ENCODE data around the gene TCEAL5. TPM values are rescaled to one million over a fixed set of nuclear protein-coding genes. Genes with fewer than 3 reads are reported as not detected.
"Not testable (repeated sequence)": the region's sequence is repeated elsewhere in the genome, so short reads cannot be mapped to it uniquely, and the experiment has no call there.

TCEAL5 gene
- polyA plus RNA-seq (2013, experiment 1 of 2; ENCODE audit: insufficient read length): not detected
- polyA plus RNA-seq (2013, experiment 2 of 2; ENCODE audit: insufficient read length): not detected

GRCh38 chrX:103276581-103277002 lies at the start of gene TCEAL5:
Gene TCEAL5 (minus strand): TSS chrX:103276750. CDS start chrX:103274563, 2,187 bp downstream.
- DNase-seq: no peak

DNA sequence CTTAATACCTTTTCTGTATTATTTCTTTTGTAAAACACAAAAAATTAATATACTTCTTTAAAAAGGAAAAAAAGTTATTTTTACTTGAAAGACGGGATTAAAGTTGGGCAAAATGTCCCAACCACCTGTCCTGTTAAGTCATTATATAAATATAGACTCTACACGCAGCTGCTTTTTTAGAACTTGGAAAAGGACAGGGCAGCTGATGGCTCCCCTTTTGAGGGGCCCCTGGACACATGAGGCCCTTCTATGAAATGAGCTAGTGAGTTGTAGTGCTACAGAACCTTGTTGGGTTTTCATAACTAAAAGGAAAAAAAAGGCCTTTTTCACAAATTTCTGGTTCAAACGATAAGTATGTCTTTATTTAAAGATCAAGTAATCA lies 34.8 kb upstream of the TCEAL5 start:
- no peak for DNase-seq

GRCh38 chrX:103310555-103311398 lies 34.2 kb upstream of the TCEAL5 start, which contains the start of gene BEX2:
Gene BEX2 (minus strand): TSS chrX:103310990. CDS start chrX:103309976, 1,014 bp downstream.
- peak; percentile 1 for DNase-seq

- DNase-seq: no peak
Measured at GRCh38 chrX:103309860-103310554, 33.5 kb upstream of the TCEAL5 start.

- DNase-seq: not testable (repeated sequence)
Measured at GRCh38 chrX:103305666-103306065, 29.1 kb upstream of the TCEAL5 start.

- no peak for DNase-seq
Measured at GRCh38 chrX:103304705-103305104, 28.2 kb upstream of the TCEAL5 start.

DNA sequence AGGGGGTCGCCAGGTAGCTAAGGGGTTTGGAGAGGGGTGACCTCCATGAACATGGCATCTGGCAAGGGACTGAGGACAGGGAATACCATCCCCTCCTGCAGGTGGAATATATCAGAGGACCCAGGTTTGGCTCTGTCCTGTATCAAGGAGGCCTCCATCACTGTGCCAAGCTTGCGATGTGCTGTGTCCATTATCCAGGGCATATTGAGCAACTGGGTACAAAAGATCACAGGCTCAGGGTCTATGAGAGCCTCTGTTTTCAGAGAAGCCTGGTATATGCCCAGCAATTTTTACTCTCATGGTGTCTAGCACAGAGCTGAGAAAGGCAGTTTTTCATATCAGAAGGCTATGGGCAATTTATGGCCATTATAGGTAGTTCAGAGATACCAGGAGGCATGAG lies 16.6 kb upstream of the TCEAL5 start:
- no peak for DNase-seq

DNA sequence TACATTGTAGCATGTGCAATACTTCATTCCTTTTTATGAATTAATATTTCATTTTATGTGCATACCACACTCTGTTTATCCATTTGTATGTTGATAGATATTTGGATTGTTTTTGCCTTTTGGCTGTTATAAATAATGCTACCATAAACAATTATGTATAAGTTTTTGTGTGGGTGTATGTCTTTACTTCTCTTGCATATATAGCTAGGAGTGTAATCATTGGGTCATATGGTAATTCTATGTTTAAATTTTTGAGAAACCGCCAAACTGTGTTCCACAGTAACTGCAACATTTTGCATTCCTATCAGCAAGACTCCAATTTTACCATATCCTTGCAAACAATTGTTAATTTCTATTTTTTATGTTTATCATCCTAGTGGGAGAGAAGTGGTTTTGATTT lies 3.1 kb upstream of the TCEAL5 start:
- no peak for DNase-seq

DNA sequence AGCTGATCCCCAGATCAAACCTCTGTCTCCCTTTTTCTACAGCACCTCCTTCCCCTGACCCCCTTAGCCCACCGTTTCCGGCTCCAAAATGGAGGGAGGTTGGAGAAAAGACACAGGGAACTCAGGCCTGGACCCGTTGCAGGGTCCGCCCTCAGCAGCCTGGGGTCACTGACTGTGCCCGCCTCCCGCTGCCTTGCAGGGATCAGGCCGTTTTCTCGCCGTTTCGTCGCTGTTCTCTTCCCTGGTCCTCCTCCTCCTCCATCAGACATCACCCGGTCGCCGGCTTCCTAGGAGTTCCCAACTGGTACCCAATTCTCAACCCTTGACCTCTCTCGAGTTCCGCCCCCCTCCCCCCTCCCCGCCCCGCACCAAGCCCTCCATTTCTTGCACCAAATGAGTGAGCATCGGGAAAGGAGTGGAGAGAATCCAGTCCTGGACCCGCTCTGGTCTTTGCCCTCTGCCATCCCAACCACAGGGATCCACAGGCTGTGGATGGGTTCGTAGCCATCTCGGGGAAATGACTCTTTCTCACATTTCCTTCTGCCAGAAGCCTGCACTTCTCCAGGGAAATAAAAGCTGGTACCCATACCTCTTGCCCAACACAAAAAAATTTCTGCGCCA lies 493 bp downstream of the TCEAL5 start:
- no peak for DNase-seq

DNA sequence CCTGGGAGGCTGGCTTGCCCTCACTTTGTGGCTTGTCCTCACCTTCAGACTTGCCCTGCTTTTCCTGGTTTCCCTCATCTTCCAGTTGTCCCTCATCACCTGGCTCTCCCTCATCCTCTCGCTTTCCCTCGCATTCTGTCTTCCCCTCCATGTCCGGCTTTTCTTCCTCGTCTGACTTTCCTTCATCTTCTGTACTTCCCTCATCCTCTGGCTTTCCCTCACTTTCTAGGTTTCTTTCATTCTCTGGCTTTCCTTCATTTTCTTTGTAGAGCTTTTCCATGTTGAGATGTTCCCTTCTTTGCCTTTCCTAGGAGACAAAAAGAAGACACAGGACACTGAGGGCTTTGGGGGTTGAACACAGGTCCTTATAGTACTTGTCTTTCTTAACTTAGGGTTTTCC lies 2.3 kb downstream of the TCEAL5 start:
- DNase-seq: no peak

DNA sequence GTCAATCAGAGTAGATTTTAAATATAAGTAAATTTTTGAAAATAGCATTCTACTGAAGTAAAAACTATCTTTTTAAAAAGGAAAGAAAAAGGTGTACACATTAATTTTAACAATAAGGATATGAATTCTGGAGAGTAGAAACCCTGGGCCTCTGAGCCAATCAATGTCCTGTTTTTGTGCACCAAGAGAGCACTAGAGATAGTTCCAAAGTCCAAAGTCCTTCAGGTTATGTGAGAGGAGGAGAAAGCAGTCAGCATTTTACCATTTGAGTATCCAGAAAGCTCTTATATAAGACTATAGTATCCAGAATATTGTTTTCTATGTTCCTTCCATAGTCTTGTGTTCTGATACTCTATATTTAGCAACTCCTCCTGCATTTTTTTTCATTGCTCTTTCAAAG lies 18.3 kb downstream of the TCEAL5 start:
- DNase-seq: no peak

DNA sequence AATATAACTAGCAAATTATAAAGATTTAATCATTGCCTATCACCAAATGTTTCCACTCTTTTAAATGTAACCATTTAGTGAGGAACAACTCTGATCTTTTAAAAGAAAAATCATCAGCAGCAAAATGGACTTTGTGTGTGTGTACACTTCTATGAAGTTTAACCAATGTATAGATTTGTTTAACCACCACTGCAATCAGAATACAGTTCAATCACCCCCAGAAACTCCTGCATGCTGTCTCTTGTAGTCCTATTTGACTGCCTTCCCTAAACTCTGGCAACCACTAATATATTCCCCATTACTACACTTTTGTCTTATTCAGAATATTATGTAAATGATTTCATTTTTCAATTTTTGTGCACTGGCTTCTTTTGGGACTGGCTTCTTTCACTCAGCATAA lies 19.9 kb downstream of the TCEAL5 start:
- no peak for DNase-seq

GRCh38 chrX:103254921-103255493 lies 21.5 kb downstream of the TCEAL5 start, which contains the start of gene TCEAL8:
Gene TCEAL8 (minus strand): TSS chrX:103255155. CDS start chrX:103253979, 1,176 bp downstream.
- peak; percentile 78 for DNase-seq

DNA sequence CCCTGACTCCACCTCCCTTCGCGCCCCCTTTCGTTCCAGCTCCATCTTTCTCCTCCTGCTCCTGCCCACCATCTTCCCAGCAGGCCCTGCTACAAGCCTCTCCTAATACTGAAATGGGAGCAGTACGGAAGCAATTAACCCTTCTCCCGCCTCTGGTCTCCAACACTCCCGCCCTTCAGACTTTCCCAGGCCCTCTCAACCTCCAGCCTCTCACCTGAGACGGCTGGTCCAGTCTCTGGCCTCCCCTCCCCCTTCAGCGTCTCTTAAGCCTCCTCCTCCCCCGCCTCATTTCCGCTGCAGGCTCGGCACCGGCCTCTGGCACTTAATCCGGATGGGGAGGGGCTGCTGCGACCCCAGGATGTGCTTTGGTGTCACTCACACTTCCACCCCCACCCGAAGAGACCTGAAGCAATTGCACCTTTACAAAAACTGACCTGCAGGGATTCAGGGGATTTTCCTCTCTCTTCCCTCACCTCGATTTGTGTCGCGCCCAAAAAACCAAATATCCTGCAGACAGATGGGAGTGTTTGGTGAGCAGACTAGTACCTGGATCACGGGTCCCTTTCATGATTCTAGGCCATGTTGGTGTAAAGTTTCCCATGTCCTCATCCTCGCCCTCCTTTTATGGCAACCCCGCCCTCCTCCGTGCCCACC lies 22.3 kb downstream of the TCEAL5 start:
- DNase-seq: peak; percentile 22

- no peak for DNase-seq
Measured at GRCh38 chrX:103253608-103254007, 22.9 kb downstream of the TCEAL5 start.

- no peak for DNase-seq
Measured at GRCh38 chrX:103250977-103251376, 25.6 kb downstream of the TCEAL5 start.

GRCh38 chrX:103249805-103250204 lies 26.7 kb downstream of the TCEAL5 start:
- no peak for DNase-seq

- peak; percentile 2 for DNase-seq
Measured at GRCh38 chrX:103248553-103248952, 28.0 kb downstream of the TCEAL5 start.

DNA sequence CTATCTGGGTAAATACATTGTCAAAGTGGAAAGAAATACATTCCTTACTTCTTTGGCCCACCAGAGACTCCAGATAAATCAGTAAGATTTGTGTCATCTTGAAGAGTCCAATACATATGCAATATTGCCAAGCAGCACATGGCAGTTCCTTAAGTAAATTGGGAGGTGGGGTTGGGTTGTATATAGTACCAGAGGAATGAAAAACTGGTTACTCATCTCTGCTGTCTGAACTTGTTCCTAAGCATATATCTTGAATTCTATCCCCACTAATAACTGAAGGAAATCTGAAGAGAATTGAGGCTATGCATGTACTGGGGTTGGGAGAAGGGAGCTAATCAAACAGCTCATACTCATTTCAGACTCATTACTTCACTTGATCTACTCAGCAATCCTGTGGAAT lies 36.4 kb downstream of the TCEAL5 start:
- no peak for DNase-seq

DNA sequence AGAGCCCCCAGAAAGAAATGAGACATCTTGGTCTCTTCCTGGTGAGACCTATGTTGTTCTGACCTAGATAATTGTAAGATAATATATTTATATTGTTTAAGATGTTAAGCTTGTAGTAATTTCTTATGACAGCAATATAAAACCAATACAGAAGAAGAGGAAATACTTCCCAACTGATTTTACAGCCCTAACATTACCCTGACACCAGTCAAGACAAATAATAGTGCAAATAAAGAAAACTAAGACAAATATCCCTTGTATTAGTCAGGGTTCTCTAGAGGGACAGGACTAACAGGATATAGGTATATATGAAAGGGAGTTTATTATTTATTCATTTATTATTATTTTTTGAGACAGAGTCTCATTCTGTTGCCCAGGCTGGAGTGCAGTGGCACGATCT lies 40.3 kb downstream of the TCEAL5 start:
- DNase-seq: no peak

GRCh38 chrX:103235608-103236007 lies 40.9 kb downstream of the TCEAL5 start:
- DNase-seq: not testable (repeated sequence)

GRCh38 chrX:103234869-103235268 lies 41.7 kb downstream of the TCEAL5 start:
- no peak for DNase-seq

Measured in fibroblast of skin of abdomen (primary cell).